T-helper 2 cell (primary cell): ENCODE measurements around the gene ELMO1.

Source experiments
- DNase-seq, 5 experiments: peaks; one replicate each; pipeline versions ENCODE4 v3.0.0 to v3.0.0-alpha.2; 2012 to 2022

Gene ELMO1

DNA sequence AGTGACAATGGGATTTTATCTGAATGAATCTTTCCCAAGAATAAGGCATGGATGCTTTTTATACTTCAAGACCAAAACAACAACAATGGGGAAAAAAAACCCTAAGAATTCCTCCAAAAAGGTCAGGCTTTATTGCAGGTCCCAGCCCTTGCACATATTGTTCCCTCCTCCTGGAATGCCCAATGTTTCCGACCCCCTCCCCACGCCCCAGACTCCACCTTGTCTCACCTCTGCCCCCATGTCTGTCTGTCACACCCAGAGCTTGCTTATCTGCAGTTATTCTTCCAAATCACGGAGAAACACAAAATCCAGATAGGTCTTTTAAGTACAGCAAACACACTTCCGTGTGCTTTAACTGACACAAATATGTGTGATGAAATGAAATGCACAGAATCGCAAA lies 43.5 kb downstream of the ELMO1 start:
- DNase-seq: no peak

DNA sequence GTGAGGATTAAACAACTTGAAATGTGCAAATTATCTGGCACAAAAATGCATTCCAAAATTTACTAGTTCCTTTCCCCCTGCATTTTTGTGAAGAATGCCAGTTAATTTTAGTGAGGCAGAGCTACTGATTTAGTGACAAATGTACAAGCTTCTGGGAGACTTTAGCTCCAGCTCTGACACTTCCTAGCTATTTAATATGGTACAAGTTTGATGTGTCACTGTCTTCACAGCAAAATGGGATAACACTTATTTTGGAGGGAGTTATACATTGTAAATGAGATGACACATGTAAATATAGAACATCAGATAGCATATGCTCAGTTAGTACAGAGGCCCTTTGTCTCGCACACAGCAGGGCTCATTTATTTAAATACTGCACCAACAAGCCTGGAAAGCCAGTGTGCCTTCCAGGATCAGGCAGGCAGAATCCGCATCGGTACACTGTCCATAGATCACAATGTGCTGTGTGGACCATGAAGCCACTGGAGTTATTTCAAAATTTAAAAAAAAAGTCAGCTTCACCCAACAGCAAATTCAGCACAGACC lies 48.7 kb downstream of the ELMO1 start:
- DNase-seq: no peak

DNA sequence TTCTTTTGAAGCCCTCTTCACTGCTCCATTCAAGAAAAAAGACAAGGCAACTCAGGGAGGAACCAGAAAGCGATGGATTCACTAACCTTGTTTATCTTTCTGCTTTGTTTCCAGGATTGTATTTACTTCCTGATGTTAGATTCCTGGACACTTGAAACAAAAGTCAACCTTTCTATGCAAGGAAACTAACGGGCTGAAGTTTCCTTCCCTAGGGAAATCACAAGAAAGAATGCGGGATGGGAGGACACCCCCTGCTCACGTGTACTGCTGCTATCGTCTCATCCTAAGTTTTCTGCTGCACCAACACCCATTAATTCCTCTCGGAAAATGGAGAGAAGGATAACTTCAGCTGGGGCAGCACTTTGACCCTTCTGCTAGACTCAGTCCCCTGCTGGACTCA lies 50.3 kb downstream of the ELMO1 start:
- no peak for DNase-seq

DNA sequence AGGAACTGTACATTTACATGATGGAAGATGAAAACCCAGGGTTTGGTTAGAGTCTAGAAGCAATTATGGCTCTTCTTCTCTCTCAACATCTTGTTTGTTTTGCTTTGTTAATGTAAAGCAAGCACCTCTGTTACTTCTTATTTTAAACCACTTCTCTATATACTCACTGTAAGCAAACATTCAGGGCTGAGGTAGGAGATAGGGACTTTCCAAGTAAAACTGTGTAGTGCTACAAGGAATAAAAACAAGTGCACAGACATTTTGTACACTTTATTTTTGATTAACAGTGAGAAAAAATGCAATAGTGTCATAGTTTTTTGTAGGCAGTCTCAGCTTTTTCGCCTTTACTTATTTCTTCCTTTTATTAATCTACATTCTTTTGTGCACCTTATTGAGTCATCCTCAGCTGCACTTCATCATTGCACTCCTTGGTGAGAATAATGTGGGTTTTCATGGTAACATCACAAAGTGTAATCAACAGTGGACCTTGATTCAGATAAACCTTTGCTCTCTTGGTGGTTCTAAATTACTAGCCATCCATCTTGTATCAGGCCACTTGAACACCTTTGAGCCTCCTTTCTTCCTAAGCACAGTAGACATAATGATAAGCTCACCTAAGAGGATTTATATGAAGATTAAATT lies 52.9 kb downstream of the ELMO1 start:
- peak in 1 of 5 experiments; percentile 45 for DNase-seq

DNA sequence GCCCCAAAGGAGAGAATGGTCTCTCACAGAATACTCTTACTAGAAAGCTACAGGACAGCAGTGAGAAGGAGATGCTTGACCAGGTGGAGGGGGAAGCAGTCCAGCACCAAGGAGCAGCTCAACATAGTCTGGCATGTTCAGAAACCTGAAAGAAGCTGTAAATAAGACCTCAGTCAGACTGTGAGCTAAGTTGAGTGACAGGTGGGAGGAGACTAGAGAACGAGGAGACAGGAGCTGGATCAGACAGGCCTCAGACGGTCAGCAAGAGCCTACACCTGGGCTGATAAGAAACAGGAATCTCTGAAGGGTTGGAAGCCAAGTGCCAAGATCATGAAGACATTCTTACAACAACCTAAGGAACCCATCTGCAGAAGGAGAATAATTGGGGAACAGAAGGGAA lies 54.5 kb downstream of the ELMO1 start:
- no peak for DNase-seq

DNA sequence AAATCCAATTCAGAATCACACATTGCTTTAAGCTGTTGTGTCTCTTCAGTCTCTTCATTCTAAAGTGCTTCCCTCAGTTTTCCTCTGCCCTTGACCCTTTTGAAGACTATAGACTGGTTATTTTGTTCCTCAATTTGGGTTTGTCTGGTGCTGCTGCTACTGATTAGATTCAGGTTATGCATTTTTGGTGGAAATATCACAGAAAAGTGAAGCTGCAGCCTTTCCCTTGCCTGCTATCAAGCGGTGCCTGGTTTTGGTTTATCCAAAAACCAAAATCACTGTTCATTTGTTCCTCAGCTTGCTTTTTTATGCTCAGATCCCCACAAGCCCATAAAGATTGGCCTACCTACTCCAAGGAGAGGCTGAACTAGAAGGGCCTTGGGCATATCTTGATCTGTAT lies 55.2 kb downstream of the ELMO1 start:
- no peak for DNase-seq

DNA sequence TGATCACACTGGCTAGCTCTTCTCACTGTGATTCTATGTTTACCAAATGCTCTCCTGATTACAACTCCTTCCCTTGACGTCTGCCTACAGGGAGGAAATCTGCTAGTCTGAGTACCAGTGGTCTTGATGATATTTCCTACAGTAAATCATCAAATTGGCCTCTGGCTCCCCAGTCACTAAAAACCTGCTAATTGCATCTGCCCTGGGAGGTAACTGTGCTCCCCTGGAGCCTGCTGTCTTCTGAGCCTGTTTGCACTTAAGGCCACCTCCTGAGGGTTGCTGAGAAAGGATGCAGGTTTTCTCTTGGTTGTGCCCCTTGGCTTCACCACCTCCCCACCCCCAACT lies 56.0 kb downstream of the ELMO1 start:
- DNase-seq: no peak

DNA sequence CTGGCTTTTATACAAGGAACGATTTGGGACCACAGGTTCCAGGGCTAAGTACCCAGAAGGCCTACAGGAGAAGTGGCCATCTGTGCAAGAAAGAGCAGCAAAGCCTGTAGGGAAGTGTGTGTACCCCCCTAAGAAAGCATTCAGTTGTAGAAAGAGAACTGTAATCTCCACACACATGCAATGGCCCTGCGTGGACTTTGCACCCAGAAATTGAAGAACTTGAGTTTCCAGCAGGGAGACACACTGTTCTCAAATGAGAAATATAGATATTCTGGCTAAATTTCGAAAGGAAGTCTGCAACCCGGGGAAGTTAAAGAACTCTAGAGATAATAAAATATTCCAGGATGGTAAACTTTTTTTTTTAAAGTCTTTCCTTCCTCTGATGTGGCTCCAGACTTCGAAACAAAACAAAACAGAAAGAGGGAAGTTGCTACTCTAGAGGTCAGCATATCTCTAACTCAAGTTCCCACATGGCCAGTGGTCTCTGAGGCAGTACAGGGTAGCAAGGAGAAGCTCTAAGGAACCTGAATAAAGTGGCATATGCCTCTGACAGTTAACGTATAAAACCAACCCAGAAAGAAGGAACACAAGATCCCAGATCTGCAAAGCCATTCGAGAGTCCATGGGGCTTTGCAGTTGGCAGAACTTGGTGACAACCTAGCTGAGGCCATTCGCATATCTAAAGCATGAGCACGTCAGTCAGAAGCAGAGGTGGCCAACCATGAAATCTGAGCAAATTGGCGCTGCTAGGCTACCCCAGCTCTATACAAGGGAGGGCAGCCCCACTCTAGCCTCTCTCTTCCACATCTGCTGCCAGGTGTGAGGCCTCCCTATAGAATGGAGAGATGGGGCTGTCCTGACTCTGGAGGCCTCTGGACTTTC lies 56.6 kb downstream of the ELMO1 start:
- no peak for DNase-seq

DNA sequence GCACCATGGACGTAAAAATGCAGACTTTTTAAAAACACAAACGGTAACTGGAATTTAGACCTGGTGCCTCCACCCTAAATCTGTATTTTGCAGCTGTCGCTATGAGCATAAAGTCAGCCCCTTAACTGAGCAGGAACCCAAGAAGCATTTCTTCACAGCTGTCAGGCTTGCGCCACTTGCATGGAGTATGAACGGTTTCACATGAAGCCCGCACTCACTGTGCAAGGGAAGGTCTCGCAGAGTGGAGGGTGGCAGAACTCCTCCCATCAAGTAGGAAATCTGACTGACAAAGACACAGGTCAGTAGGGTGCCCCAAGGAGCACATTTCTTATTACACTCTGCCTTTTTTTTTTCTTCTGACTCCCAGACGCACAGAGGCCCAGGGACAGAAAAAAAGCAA lies 58.5 kb downstream of the ELMO1 start:
- DNase-seq: no peak

DNA sequence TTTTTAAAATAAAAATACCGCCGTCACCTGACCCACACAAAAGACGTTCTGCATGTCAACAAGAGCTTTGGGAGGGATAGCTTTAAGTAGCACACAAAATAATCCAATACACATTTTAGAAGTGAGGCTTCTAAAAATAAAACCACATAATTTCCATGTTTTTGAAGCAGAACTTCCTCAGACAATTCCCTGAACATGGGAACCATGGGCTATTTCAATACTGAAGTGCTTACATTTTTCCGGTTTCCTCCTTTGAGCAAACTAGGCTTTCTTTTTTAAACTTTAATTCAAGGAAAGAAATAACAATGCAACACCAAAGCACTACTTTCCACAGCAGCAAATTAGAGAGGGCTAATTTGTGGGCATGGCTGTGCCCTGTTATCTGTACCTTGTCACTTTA lies 59.9 kb downstream of the ELMO1 start:
- no peak for DNase-seq

DNA sequence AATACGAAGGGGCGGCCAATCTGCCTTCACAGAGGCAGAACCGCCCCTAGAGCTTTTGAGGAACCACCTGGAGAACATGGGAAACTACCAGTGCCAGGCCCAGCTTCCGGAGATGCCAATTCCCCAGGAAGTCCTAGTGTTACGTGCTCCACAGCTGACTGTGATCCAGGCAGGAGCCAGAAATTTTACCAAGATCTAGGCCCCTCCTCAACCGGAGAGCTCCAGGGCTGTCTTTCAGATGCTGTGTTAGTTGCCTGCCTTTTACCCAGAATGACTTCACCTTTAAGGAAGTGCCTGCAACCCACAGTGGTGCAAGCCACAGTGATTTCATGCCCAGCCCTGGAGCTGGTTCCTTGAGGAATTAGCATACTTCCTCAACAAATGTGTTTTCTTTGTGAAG lies 62.9 kb downstream of the ELMO1 start:
- DNase-seq: no peak

DNA sequence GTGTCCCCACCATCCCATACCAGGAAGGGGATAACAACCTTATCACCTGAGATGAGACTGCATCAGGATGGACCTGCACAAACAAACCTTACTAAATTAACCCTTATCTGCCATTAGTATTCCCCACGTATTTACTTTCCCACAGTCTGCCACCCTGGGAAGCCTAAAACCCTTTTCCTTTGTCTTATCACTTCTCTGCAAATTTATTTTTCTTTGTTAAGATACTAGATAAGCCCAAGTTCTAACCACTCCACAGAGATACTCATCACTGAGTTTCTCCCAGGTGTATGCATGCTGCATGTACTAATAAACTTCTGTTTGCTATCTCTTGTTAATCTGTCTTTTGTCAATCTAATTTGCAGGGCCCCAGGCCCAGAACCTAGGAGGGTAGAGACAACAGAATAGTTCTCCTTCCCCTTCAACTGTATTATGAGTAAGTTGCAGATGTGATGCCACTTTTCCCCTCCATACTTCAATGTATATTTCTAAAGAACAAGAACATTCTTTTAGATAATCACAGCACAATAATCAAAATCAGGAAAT lies 66.0 kb downstream of the ELMO1 start:
- peak in 1 of 5 experiments; percentile 26 for DNase-seq

DNA sequence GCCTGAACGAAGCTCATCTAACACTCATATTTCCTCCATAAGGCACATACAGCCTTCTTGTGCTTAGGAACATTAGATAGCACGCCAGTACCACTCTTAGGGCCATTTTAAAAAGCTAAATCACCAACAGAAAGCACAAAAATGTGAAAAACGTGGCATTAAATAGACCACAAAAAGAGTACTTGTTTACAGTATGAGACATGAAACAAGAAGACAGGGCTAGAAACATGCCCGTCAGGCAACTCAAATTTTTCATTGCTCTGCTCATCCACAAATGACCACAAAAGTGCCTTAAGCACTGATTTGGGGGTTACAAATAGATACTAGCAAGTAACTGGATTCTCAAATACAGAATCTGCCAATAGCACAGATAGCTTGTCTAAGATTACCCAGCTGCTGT lies 67.8 kb downstream of the ELMO1 start:
- DNase-seq: no peak

DNA sequence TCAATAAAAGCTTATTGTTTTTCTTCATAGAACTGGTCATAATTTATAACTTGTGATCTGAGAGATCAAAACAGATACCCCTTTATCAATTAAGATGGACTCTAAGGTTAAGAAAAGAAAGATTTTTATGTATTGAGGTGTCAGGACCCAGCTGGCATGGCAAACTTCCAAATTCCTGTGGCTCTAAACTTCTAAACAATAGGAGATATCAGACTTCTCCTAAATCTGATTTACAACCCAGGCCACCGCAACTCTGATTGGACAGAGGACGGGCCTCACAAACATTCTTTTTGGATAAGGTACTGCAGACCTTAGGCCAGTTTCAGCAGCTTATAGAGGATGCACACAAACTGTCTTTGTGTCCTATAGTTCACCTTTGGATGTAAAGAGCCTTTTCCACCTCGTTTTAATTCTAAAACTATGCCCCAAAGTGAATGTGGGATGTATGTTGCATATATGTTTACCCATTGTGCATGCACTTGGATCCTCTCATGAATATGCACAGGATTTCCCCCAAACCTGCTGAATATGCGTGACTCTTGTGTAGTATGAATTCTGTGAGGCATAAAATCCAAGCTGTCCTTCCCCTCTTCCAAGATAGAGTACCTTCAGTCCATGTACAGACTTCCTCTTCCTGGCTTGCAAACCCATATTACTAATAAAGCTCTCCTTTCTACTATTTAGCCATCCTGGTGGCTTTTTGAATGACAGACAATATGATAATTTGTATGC lies 69.0 kb downstream of the ELMO1 start:
- no peak for DNase-seq

DNA sequence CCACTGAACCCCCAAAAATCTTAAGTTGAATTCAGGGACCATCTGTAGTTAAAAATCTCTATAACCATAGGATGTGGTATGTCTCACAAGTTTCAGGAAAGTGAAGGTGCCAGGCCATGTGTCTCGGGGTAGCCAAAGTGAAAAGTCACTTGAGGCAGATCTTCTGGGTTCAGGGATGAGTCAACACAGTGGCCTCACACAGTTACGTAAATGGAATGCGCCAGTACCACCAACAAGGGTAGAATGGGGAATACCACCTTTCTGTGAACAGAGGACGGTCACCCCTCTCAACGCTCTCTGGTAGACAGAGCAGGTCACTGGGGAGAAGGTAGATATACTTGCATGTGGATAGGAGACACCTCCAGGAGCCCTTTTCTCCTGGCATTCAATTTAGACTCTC lies 71.4 kb downstream of the ELMO1 start:
- DNase-seq: peak in 1 of 5 experiments; percentile 70

DNA sequence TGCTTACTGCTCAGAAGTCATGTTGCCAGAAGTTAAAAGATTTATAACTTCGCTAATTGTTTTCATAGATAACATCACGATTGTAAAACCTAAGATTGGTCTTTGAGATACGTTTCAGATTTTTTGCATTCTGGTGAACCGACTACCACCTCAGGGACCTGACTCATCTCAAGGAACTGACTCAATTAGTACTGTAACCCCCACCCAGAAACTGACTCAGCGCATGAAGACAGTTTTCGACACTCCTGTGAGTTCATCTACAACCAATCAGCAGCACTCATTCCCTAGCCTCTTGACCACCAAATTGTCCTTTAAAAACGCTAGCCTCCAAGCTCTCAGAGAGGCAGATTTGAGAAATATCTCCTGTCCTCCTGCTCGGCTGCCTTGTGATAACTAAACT lies 72.3 kb downstream of the ELMO1 start:
- DNase-seq: peak in 2 of 5 experiments; percentile 25 to 92

DNA sequence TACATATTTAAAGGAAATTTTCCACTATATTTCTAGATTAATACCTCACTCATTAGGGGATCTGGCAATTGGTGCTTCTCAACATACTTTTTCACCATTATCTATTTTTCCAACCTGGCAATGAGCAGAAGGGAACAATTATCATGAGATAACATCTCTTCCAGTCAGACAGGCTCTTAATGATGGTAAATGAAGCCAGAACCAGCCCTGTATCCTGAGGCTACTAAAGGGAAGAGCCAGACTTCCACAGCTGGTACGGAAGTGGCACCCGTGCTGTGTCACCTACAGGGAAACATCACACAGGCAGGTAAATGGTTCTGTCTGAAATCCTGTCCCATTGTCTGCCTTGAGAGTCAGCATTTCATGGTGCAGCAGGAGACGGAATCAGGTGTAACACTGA lies 75.9 kb downstream of the ELMO1 start:
- no peak for DNase-seq

DNA sequence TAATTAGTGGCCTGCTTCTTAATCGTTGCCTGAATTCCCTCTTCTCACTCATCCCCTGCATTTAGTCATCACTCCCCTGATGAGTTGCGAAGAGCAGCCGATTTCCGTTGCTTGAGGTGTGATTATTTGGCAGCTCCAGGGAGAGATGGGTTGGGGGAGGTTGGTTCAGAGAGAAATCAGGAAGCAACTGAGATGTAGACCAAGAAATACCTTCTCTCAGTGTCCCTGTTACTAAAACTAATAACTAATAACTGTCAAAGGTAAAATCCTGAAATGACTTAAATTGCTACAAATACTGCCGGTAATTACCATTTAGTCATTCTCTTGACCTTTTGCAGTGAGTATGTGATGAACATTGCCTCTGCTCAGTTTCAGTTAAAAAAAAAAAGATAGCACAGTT lies 76.9 kb downstream of the ELMO1 start:
- DNase-seq: no peak

DNA sequence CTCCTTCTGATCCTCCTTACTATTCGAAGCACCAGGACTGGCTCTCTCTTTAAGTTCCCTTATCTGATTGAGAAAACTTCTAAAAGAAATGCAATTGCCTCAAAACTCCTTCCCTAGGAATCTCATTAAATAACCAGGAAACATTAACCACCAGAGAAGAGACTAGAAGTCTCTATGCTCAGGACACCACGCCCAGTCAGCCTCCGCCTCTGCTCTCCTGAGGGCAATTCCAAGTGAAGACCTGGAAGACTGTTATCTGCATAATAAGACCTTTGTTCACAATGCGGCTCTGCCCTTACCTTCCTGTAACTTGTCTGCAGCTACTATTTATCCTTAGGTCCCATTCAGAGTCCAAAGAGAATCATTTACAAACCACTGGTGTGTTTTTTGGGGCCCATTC lies 78.8 kb downstream of the ELMO1 start:
- no peak for DNase-seq

DNA sequence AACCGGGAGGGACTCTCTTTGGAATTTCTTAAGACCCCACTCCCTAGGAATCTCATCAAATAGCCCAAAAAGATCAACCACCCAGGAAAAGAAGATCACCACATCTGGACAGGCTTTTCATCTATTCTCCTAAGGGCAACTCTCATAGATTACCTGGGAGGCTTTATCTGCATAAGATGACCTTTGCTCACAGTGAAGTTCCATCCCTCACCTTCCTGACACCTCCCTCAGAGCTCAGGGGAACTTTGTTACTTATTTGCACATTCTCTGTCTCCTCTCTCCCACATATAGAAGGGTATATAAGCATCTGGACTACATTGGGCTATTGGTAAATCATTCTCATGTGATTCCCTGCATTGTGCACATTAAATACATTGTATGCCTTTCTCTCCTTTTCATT lies 80.1 kb downstream of the ELMO1 start:
- DNase-seq: no peak

DNA sequence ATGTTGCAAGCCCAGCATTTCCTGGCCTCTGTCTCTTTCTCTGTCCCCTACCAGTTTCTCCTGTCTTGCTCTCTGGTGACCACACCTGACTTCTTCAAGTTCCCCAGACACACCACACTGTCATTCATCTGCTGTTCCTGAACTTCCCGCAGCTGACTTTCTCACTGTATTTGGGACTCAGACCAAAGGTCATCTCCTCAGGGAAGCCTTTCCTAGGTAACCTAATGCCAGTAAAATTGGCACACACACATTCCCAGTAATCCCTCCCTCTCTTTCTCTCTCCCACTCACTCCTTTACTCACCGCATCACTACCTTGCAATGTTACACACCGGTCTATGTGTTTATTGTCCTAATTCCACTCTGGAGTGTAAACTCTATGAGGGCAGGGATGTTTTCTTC lies 81.7 kb downstream of the ELMO1 start:
- no peak for DNase-seq

DNA sequence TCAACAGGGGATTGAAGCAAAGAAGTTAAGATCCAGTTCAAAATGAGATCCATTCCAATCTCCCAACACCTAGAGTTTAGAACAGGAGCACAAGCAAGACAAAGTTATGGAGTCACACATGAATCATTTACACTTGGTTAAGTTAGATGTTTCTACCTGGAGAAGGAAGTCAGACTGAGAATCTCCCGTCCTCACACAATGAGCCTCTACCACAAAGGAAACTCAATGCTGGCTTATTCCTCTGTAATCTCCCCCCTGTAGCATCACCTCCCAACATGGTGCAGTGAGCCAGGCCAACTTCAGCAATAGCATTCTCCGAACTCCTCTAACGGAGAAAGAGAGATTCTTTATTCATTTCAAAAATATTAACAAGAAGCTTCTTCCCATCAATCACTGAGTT lies 82.2 kb downstream of the ELMO1 start:
- DNase-seq: no peak

DNA sequence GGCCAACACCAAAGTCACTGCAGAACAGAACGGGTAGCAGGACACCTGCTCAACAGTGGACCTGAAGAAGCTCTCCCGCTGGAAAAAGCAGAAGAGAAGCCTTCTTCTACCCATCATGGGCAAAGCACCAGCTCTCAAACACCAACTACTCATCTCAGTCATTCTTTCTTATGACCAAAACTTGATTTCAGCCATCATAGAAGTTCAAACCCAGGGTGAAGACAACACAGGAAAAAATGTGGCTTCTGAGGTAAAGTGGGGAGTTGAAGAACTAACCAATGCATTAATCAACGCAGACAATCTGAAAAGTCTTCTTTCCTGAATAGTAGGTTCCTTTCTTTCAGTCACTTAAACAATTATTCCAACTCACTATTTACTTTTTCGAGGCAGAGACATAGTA lies 83.3 kb downstream of the ELMO1 start:
- DNase-seq: peak in 1 of 5 experiments; percentile 78
